Suprapubic skin (tissue), 3 donors: ENCODE data around the gene TMC2.

Source experiments
- CTCF ChIP-seq, 2 donors: fragments of 200-600 bp in 1 of 2; fragments of 450-650 bp in 1 of 2; sonication (generic) in 1 of 2; IDR thresholded peaks; one replicate each; pipeline ENCODE4 v1.5.1; 2016 to 2019; ENCODE audit warnings: antibody characterized with exemption in 2 of 2, mild to moderate bottlenecking in 1 of 2, moderate library complexity in 1 of 2
- EP300 ChIP-seq: sonication (generic); formaldehyde crosslinking; IDR thresholded peaks from one replicate; pipeline ENCODE4 v1.6.1; 2017; ENCODE audit warnings: antibody characterized with exemption
- POLR2A ChIP-seq, 2 donors: fragments of 450-650 bp; IDR thresholded peaks; one replicate each; pipeline ENCODE4 v1.6.1; 2017; ENCODE audit warnings: antibody characterized with exemption in 2 of 2, mild to moderate bottlenecking in 2 of 2, moderate library complexity in 2 of 2

GRCh38 chr20:2640260-2640659, 103.9 kb downstream of the TMC2 start:
- TF ChIP-seq POLR2A (IDR thresholded peaks at IDR 0.05): no peak
- TF ChIP-seq EP300: no peak
- TF ChIP-seq CTCF (IDR thresholded peaks at IDR 0.05): no peak
